ENCODE data around the gene HNRNPA3. TPM values are rescaled to one million over a fixed set of nuclear protein-coding genes. Genes with fewer than 3 reads are reported as not detected.
A peak's percentile ranks its signal among the peaks of the same experiment; 100 is the strongest.

HNRNPA3 gene
- total and polyA plus RNA-seq, 2 of the 13 experiments (the other 11 are each of a cell fraction or from before 2014, with no cell fraction given): 73.3 to 97.7 TPM

- no peak for TF ChIP-seq ZNF280B (CRISPR knock-in tag; IDR thresholded peaks at IDR 0.05; ENCODE audit: borderline replicate concordance)
- no peak for TF ChIP-seq TRIM22 (IDR thresholded peaks at IDR 0.05)
- TF ChIP-seq ZNF780A (CRISPR knock-in tag; IDR thresholded peaks at IDR 0.05): no peak
- peak; percentile 86 for TF ChIP-seq SOX5 (CRISPR knock-in tag; IDR thresholded peaks at IDR 0.05; ENCODE audit: borderline replicate concordance)
- TF ChIP-seq, protein P1, sequence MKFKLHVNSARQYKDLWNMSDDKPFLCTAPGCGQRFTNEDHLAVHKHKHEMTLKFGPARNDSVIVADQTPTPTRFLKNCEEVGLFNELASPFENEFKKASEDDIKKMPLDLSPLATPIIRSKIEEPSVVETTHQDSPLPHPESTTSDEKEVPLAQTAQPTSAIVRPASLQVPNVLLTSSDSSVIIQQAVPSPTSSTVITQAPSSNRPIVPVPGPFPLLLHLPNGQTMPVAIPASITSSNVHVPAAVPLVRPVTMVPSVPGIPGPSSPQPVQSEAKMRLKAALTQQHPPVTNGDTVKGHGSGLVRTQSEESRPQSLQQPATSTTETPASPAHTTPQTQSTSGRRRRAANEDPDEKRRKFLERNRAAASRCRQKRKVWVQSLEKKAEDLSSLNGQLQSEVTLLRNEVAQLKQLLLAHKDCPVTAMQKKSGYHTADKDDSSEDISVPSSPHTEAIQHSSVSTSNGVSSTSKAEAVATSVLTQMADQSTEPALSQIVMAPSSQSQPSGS (CRISPR knock-in tag; IDR thresholded peaks at IDR 0.05): peak; percentile 30; the same call in 1 of the 2 replicates
- no peak for TF ChIP-seq ZNF101 (CRISPR knock-in tag; IDR thresholded peaks at IDR 0.05; ENCODE audit: borderline replicate concordance, low read depth)
- TF ChIP-seq NFATC3 (CRISPR knock-in tag; IDR thresholded peaks at IDR 0.05): no peak
- peak; percentile 46 for TF ChIP-seq POGZ (CRISPR knock-in tag; IDR thresholded peaks at IDR 0.05)
- TF ChIP-seq SP5 (CRISPR knock-in tag; IDR thresholded peaks at IDR 0.05; ENCODE audit: borderline replicate concordance, low read depth): peak; percentile 23; the same call in 1 of the 2 replicates
- TF ChIP-seq ZNF543 (CRISPR knock-in tag; IDR thresholded peaks at IDR 0.05): 0 out of 2 replicates have a peak, but pooled peaks have one; percentile 43
- 0 out of 2 replicates have a peak, but pooled peaks have one; percentile 71 for TF ChIP-seq REPIN1 (CRISPR knock-in tag; IDR thresholded peaks at IDR 0.05; ENCODE audit: borderline replicate concordance, low read depth)
- TF ChIP-seq MAFK (conservative IDR thresholded peaks at IDR 0.05 in 1 of 2, IDR thresholded peaks at IDR 0.05 in 1 of 2; ENCODE audit: low read length in 2 of 2): no peak
- no peak for TF ChIP-seq ZBTB44 (CRISPR knock-in tag; IDR thresholded peaks at IDR 0.05)
- no peak; the same call in 1 of the 2 replicates for TF ChIP-seq THAP11 (CRISPR knock-in tag; IDR thresholded peaks at IDR 0.05)
- TF ChIP-seq, protein P2, sequence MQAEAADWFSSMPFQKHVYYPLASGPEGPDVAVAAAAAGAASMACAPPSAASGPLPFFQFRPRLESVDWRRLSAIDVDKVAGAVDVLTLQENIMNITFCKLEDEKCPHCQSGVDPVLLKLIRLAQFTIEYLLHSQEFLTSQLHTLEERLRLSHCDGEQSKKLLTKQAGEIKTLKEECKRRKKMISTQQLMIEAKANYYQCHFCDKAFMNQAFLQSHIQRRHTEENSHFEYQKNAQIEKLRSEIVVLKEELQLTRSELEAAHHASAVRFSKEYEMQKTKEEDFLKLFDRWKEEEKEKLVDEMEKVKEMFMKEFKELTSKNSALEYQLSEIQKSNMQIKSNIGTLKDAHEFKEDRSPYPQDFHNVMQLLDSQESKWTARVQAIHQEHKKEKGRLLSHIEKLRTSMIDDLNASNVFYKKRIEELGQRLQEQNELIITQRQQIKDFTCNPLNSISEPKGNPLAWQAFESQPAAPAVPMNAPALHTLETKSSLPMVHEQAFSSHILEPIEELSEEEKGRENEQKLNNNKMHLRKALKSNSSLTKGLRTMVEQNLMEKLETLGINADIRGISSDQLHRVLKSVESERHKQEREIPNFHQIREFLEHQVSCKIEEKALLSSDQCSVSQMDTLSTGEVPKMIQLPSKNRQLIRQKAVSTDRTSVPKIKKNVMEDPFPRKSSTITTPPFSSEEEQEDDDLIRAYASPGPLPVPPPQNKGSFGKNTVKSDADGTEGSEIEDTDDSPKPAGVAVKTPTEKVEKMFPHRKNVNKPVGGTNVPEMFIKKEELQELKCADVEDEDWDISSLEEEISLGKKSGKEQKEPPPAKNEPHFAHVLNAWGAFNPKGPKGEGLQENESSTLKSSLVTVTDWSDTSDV (CRISPR knock-in tag; IDR thresholded peaks at IDR 0.05): no peak
- TF ChIP-seq JUNB (CRISPR knock-in tag; IDR thresholded peaks at IDR 0.05; ENCODE audit: borderline replicate concordance): no peak
- TF ChIP-seq ZNF207 (IDR thresholded peaks at IDR 0.05; ENCODE audit: borderline replicate concordance): no peak
- no peak for TF ChIP-seq MAZ (IDR thresholded peaks at IDR 0.05; ENCODE audit: borderline replicate concordance, low read depth, low read length)
- TF ChIP-seq MAZ (CRISPR knock-in tag; IDR thresholded peaks at IDR 0.05; ENCODE audit: low read depth): no peak
- peak; percentile 64 for TF ChIP-seq HDAC2 (CRISPR knock-in tag; IDR thresholded peaks at IDR 0.05)
These were observed 46.6 kb upstream of the HNRNPA3 start (continued) for GRCh38 chr2:177165721-177166711.

Data from HepG2 (cell line).